IPS-15b (cell line): Measurements from ENCODE around the gene BRPF3.

ENCODE experiments used
- H3K27me3 ChIP-seq: one replicate; pipeline ENCODE4 v1.6.1; 2013; ENCODE audit warnings: low read length; ENCODE audit not compliant: control insufficient read depth, insufficient read depth
- H3K36me3 ChIP-seq: one replicate; pipeline ENCODE4 v1.6.1; 2013; ENCODE audit warnings: low read length; ENCODE audit not compliant: control insufficient read depth, insufficient read depth
- H3K4me1 ChIP-seq: one replicate; pipeline ENCODE4 v1.6.1; 2013; ENCODE audit warnings: mild to moderate bottlenecking, low read length; ENCODE audit not compliant: control insufficient read depth, insufficient read depth
- H3K4me3 ChIP-seq: one replicate; pipeline ENCODE4 v1.5.1; 2013; ENCODE audit warnings: low read depth, low read length
- H3K9ac ChIP-seq: one replicate; pipeline ENCODE4 v1.6.1; 2013; ENCODE audit warnings: low read depth, mild to moderate bottlenecking, low read length
- H3K9me3 ChIP-seq: one replicate; pipeline ENCODE4 v1.6.1; 2013; ENCODE audit warnings: mild to moderate bottlenecking, low read length; ENCODE audit not compliant: control insufficient read depth, insufficient read depth

The BRPF3 gene

GRCh38 chr6:36178544-36178943, 18.0 kb upstream of the BRPF3 start:
- no peak overlapping the region for H3K9ac ChIP-seq
- H3K27me3 ChIP-seq: no peaks in the 10 kb centered on the region
- H3K36me3 ChIP-seq: no peaks in the 10 kb centered on the region
- no peak overlapping the region for H3K4me3 ChIP-seq
- H3K4me1 ChIP-seq: no peaks in the 10 kb centered on the region
- no peaks in the 10 kb centered on the region for H3K9me3 ChIP-seq

- Histone ChIP-seq H3K36me3 (no peaks in the 10 kb centered on the region), H3K4me3 (no peak overlapping the region), H3K9me3 (no peaks in the 10 kb centered on the region), H3K27me3 (no peaks in the 10 kb centered on the region), H3K4me1 (no peaks in the 10 kb centered on the region), H3K9ac (no peak overlapping the region)
Measured at GRCh38 chr6:36180126-36180525, 16.4 kb upstream of the BRPF3 start.

GRCh38 chr6:36184311-36184710, 12.2 kb upstream of the BRPF3 start:
- no peaks in the 10 kb centered on the region for H3K9me3 ChIP-seq
- H3K4me3 ChIP-seq: no peak overlapping the region
- H3K27me3 ChIP-seq: no peaks in the 10 kb centered on the region
- H3K36me3 ChIP-seq: no peaks in the 10 kb centered on the region
- no peaks in the 10 kb centered on the region for H3K4me1 ChIP-seq
- no peak overlapping the region for H3K9ac ChIP-seq

- Histone ChIP-seq H3K9me3 (no peaks in the 10 kb centered on the region), H3K4me3 (no peak overlapping the region), H3K4me1 (no peaks in the 10 kb centered on the region), H3K9ac (no peak overlapping the region), H3K36me3 (no peaks in the 10 kb centered on the region), H3K27me3 (no peaks in the 10 kb centered on the region)
Measured at GRCh38 chr6:36186199-36186598, 10.3 kb upstream of the BRPF3 start.

- Histone ChIP-seq H3K9ac (no peak overlapping the region), H3K27me3 (no peaks in the 10 kb centered on the region), H3K36me3 (no peaks in the 10 kb centered on the region), H3K4me3 (no peak overlapping the region), H3K9me3 (no peaks in the 10 kb centered on the region), H3K4me1 (peaks cover 6% of the 10 kb centered on the region)
Measured at GRCh38 chr6:36187446-36187845, 9.1 kb upstream of the BRPF3 start.

GRCh38 chr6:36195471-36196112, 952 bp upstream of the BRPF3 start:
- Histone ChIP-seq H3K4me1 (peaks cover 6% of the 10 kb centered on the region), H3K36me3 (peaks cover 6% of the 10 kb centered on the region), H3K9ac (peak overlapping the region; percentile 92), H3K27me3 (no peaks in the 10 kb centered on the region), H3K9me3 (no peaks in the 10 kb centered on the region), H3K4me3 (peak overlapping the region; percentile 89)

GRCh38 chr6:36196880-36197548, 470 bp downstream of the BRPF3 start:
- H3K4me3 ChIP-seq: peak overlapping the region; percentile 89
- peaks cover 4% of the 10 kb centered on the region for H3K4me1 ChIP-seq
- H3K27me3 ChIP-seq: no peaks in the 10 kb centered on the region
- H3K9me3 ChIP-seq: no peaks in the 10 kb centered on the region
- peak overlapping the region; percentile 39 for H3K9ac ChIP-seq
- H3K36me3 ChIP-seq: peaks cover 17% of the 10 kb centered on the region

GRCh38 chr6:36197739-36198221, 1.2 kb downstream of the BRPF3 start:
- Histone ChIP-seq H3K4me1 (no peaks in the 10 kb centered on the region), H3K4me3 (peak overlapping the region; percentile 62), H3K36me3 (peaks cover 20% of the 10 kb centered on the region), H3K9me3 (no peaks in the 10 kb centered on the region), H3K9ac (no peak overlapping the region), H3K27me3 (no peaks in the 10 kb centered on the region)

GRCh38 chr6:36198986-36199385, 2.4 kb downstream of the BRPF3 start:
- Histone ChIP-seq H3K9me3 (no peaks in the 10 kb centered on the region), H3K9ac (no peak overlapping the region), H3K4me1 (no peaks in the 10 kb centered on the region), H3K27me3 (no peaks in the 10 kb centered on the region), H3K36me3 (peaks cover 20% of the 10 kb centered on the region), H3K4me3 (no peak overlapping the region)

- H3K27me3 ChIP-seq: no peaks in the 10 kb centered on the region
- H3K36me3 ChIP-seq: peaks cover 22% of the 10 kb centered on the region
- no peaks in the 10 kb centered on the region for H3K9me3 ChIP-seq
Measured at GRCh38 chr6:36200154-36200891, 3.8 kb downstream of the BRPF3 start.

GRCh38 chr6:36200998-36201596, 4.6 kb downstream of the BRPF3 start:
- Histone ChIP-seq H3K36me3 (peaks cover 22% of the 10 kb centered on the region), H3K4me1 (no peaks in the 10 kb centered on the region), H3K4me3 (no peak overlapping the region), H3K27me3 (no peaks in the 10 kb centered on the region), H3K9me3 (no peaks in the 10 kb centered on the region), H3K9ac (no peak overlapping the region)

More at GRCh38 chr6:36200154-36200891, 3.8 kb downstream of the BRPF3 start:
- H3K4me3 ChIP-seq: no peak overlapping the region
- no peaks in the 10 kb centered on the region for H3K4me1 ChIP-seq
- no peak overlapping the region for H3K9ac ChIP-seq
